DND-41 (cell line): ENCODE data around the gene KLK15.

Source experiments
- CTCF ChIP-seq: IDR thresholded peaks from 2 replicates; pipeline ENCODE4 v1.5.1; 2012; ENCODE audit warnings: borderline replicate concordance, low read length, moderate library complexity, mild to moderate bottlenecking; ENCODE audit not compliant: poor library complexity, severe bottlenecking; ENCODE audit errors: extremely low read depth
- EZH2 ChIP-seq: IDR thresholded peaks from 3 replicates; pipeline ENCODE4 v1.6.1; 2012; ENCODE audit warnings: borderline replicate concordance, low read depth, mild to moderate bottlenecking, moderate library complexity, low read length, inconsistent platforms; ENCODE audit not compliant: severe bottlenecking

GRCh38 chr19:50878851-50879250 lies 45.5 kb upstream of the KLK15 start:
- no peak for TF ChIP-seq CTCF
- no peak for TF ChIP-seq EZH2
